ENCODE results near the gene FBXO3. TPM values are rescaled to one million over a fixed set of nuclear protein-coding genes. Genes with fewer than 3 reads are reported as not detected.

The FBXO3 gene
- total and polyA plus RNA-seq, 9 of the 15 experiments (the other 6 are each of a cell fraction or from before 2014, with no cell fraction given) = 11.6 to 59.3 (median 29.2) TPM

GRCh38 chr11:33722590-33723234 lies 51.6 kb downstream of the FBXO3 start:
- H3K27me3 ChIP-seq (ENCODE audit: control insufficient read depth in 2 of 2, insufficient read depth in 2 of 2, low read length in 2 of 2) = no peaks in the 10 kb centered on the region
- H3K9ac ChIP-seq (ENCODE audit: insufficient read depth in 1 of 2, low read depth in 2 of 2, low read length in 2 of 2) = peak overlapping the region in 1 of 2 experiments; percentile 29; a peak in 2 of 4 replicates
- peak overlapping the region; percentile 61 for H3K4me2 ChIP-seq (ENCODE audit: insufficient read depth, low read length)
- FAIRE-seq (no peak), ATAC-seq (peak; percentile 71), DNase-seq (ENCODE audit: extremely low read depth in 1 of 4, low spot score in 3 of 4) (peak; percentile 40 to 73 (median 53))
- H3K9me1 ChIP-seq (ENCODE audit: control insufficient read depth, insufficient read depth, low read length) = peaks cover 10% of the 10 kb centered on the region
- no peak overlapping the region for H2AFZ ChIP-seq (ENCODE audit: low read depth, low read length)
- H3K4me3 ChIP-seq = no peak overlapping the region
- H4K20me1 ChIP-seq (replicated peaks; ENCODE audit: control insufficient read depth, insufficient read depth, low read length) = peaks cover 30% of the 10 kb centered on the region
- CTCF ChIA-PET (ENCODE audit: low intra/inter-chr PET ratio) = no interaction called here
- WGBS (ENCODE audit: insufficient coverage, low coverage, missing lambda C conversion rate) = 3% methylated on average over 2 of the region's 2 CpGs
- peaks cover 24 to 36% of the 10 kb centered on the region in 2 experiments for H3K4me1 ChIP-seq (replicated peaks in 1 of 2; ENCODE audit: control insufficient read depth in 2 of 2, insufficient read depth in 2 of 2, low read length in 2 of 2)
- H3K36me3 ChIP-seq (ENCODE audit: control insufficient read depth, insufficient read depth, low read length) = peaks cover 56% of the 10 kb centered on the region
- no peaks in the 10 kb centered on the region for H3K9me3 ChIP-seq (replicated peaks; ENCODE audit: control insufficient read depth, insufficient read depth, low read depth, low read length)
- no TSS peak for BruUV-seq (replicated peaks)
- peaks cover 65% of the 10 kb centered on the region for H3K79me2 ChIP-seq (ENCODE audit: control insufficient read depth, insufficient read depth, low read length)
- in situ Hi-C loops (cut with MboI) (no loop called here), intact Hi-C loops (cut with micrococcal nuclease) (loop anchor here (2.0 kb wide), 1 partner anchor 14 kb away; the partner anchor contains the start of gene CD59)
- H3K27ac ChIP-seq (ENCODE audit: extremely low read depth, low read depth, low read length) = peak overlapping the region; percentile 64
- POLR2A ChIA-PET = interaction anchor here (0.6 to 1.8 kb wide), 7 partner anchors 12 to 121 kb away, joined by 3 to 10 read pairs (median 3); partner anchors contain the start of gene CD59
- TF ChIP-seq NR2C1 (IDR thresholded peaks at IDR 0.05) (no peak), NR2C1 (tag; IDR thresholded peaks at IDR 0.05) (peak; percentile 13; the same call in 1 of the 2 replicates), ZNF592 (IDR thresholded peaks at IDR 0.05) (0 out of 2 replicates have a peak, but pooled peaks have one; percentile 23), GATAD2A (IDR thresholded peaks at IDR 0.05) (0 out of 2 replicates have a peak, but pooled peaks have one; percentile 48), CEBPG (CRISPR knock-in tag; IDR thresholded peaks at IDR 0.05) (peak; percentile 80), CEBPG (tag; conservative IDR thresholded peaks at IDR 0.05 in 1 of 2, IDR thresholded peaks at IDR 0.05 in 1 of 2) (peak; percentile 87 to 89), RCOR1 (IDR thresholded peaks at IDR 0.05; ENCODE audit: borderline replicate concordance in 1 of 2, low read depth in 2 of 2, low read length in 2 of 2) (peak in 1 of 2 experiments; percentile 41; a peak in 2 of 4 replicates), SREBF1 (IDR thresholded peaks at IDR 0.05; ENCODE audit: borderline replicate concordance, low read depth, low read length) (no peak), SP1 (CRISPR knock-in tag; IDR thresholded peaks at IDR 0.05) (peak; percentile 33; the same call in 1 of the 2 replicates), NR2C2 (CRISPR knock-in tag; IDR thresholded peaks at IDR 0.05) (no peak), NR2C2 (tag; IDR thresholded peaks at IDR 0.05) (0 out of 2 replicates have a peak, but pooled peaks have one; percentile 28), NFATC3 (IDR thresholded peaks at IDR 0.05) (peak; percentile 93), MEIS2 (IDR thresholded peaks at IDR 0.05; ENCODE audit: partially characterized antibody) (no peak), CEBPZ (IDR thresholded peaks at IDR 0.05; ENCODE audit: borderline replicate concordance, low read depth, low read length) (no peak), GATA2 (CRISPR knock-in tag; IDR thresholded peaks at IDR 0.05) (peak; percentile 83)
